HUES6 (cell line): ENCODE measurements around the gene LRRC72.
"Not testable (repeated sequence)": the region's sequence is repeated elsewhere in the genome, so short reads cannot be mapped to it uniquely, and the experiment has no call there.

Experiments
- H3K27ac ChIP-seq: 2 replicates; pipeline ENCODE4 v1.7.0; 2013; ENCODE audit warnings: low read depth, mild to moderate bottlenecking, low read length, inconsistent platforms
- H3K27me3 ChIP-seq: 2 replicates; pipeline ENCODE4 v1.6.1; 2013; ENCODE audit warnings: low read length; ENCODE audit not compliant: control insufficient read depth, insufficient read depth
- H3K36me3 ChIP-seq: 2 replicates; pipeline ENCODE4 v1.6.1; 2013; ENCODE audit warnings: low read length; ENCODE audit not compliant: control insufficient read depth, insufficient read depth
- H3K4me1 ChIP-seq: 2 replicates; pipeline ENCODE4 v1.6.1; 2013; ENCODE audit warnings: low read length; ENCODE audit not compliant: control insufficient read depth, insufficient read depth
- H3K4me3 ChIP-seq: 2 replicates; pipeline ENCODE4 v1.5.1; 2013; ENCODE audit warnings: low read depth, low read length
- H3K9ac ChIP-seq: one replicate; pipeline ENCODE4 v1.6.1; 2013; ENCODE audit warnings: mild to moderate bottlenecking, low read length
- H3K9me3 ChIP-seq: 2 replicates; pipeline ENCODE4 v1.6.1; 2013; ENCODE audit warnings: low read depth, low read length; ENCODE audit not compliant: control insufficient read depth, insufficient read depth

The LRRC72 gene

GRCh38 chr7:16502303-16502702 is 24.3 kb upstream of the LRRC72 start:
- no peaks in the 10 kb centered on the region; the same call in 1 of the 2 replicates for H3K9me3 ChIP-seq
- no peaks in the 10 kb centered on the region for H3K36me3 ChIP-seq
- no peak overlapping the region for H3K4me3 ChIP-seq
- no peaks in the 10 kb centered on the region for H3K27me3 ChIP-seq
- peaks cover 3% of the 10 kb centered on the region; the same call in 1 of the 2 replicates for H3K4me1 ChIP-seq
- H3K9ac ChIP-seq, result no peak overlapping the region
- H3K27ac ChIP-seq, result no peak overlapping the region

DNA sequence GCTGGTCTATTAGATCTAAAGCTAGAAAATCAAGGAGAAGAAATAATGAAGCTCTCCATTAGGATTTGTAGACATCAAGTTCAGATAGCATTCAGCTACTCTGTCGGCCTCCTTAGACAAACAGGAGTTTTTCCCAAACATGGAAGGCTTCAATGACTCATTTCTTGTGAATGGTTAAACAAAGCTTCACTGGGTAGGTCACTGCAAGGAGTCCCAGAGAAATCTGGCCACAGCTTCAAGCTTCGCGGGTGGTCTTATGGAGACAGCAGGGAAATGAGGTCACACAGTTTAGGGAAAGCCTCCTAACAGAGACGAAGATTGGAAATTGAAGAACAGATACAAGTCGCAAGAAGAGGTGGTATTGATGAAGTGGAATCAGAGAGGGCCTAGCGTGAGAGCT is 22.6 kb upstream of the LRRC72 start:
- Histone ChIP-seq H3K4me3 (no peak overlapping the region), H3K27ac (no peak overlapping the region), H3K4me1 (peaks cover 3% of the 10 kb centered on the region; the same call in 1 of the 2 replicates), H3K27me3 (no peaks in the 10 kb centered on the region), H3K9me3 (no peaks in the 10 kb centered on the region; the same call in 1 of the 2 replicates), H3K36me3 (no peaks in the 10 kb centered on the region), H3K9ac (no peak overlapping the region)

GRCh38 chr7:16506422-16506821 is 20.2 kb upstream of the LRRC72 start:
- H3K27me3 ChIP-seq, H3K9ac ChIP-seq, H3K36me3 ChIP-seq, H3K4me3 ChIP-seq, H3K27ac ChIP-seq, H3K4me1 ChIP-seq, H3K9me3 ChIP-seq: not testable (repeated sequence)

DNA sequence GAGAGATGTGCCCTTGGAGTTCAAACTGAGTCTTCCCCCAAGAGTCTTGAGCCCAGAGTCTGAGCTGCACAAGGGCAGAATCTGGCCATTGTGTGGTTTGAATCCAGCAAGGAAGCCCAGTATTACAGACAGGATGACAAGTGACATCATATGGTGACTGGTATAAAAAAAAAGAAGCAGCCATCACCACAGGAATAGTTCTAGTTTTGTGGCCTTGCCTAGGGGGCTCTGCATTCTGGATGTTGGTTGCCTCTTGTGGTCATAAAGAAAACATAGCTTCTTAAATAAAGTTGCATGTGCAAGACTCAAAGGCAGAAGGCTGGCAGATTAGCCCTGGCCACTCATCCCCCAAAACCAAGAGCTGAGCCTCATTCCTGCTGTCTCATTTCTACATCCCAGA is 16.8 kb upstream of the LRRC72 start:
- no peaks in the 10 kb centered on the region for H3K27me3 ChIP-seq
- no peaks in the 10 kb centered on the region for H3K9me3 ChIP-seq
- peaks cover 14% of the 10 kb centered on the region for H3K4me1 ChIP-seq
- H3K9ac ChIP-seq, result no peak overlapping the region
- no peak overlapping the region for H3K4me3 ChIP-seq
- no peaks in the 10 kb centered on the region for H3K36me3 ChIP-seq
- H3K27ac ChIP-seq, result no peak overlapping the region

DNA sequence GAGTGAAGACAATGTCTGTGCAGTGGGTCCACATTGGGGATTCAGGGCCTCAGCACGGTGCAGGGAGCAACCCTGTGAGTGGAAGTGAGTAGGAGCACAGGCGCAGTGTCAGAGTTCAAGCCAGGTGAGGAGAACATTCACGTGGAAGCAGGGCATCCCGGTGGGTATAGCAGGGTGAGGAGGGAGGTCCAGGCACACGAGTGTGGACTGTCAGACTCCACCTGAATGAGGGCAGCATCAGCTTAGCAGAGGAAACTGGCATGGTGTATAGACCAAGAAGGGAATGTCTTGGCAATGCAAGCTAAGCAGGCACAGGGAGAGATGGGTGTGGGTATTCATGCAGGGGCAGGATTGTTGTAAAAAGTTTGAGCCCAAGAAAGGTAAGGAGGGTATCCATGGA is 15.3 kb upstream of the LRRC72 start:
- Histone ChIP-seq H3K4me1 (peaks cover 14% of the 10 kb centered on the region), H3K27ac (no peak overlapping the region), H3K36me3 (no peaks in the 10 kb centered on the region), H3K4me3 (no peak overlapping the region), H3K9me3 (no peaks in the 10 kb centered on the region), H3K9ac (no peak overlapping the region), H3K27me3 (no peaks in the 10 kb centered on the region)

DNA sequence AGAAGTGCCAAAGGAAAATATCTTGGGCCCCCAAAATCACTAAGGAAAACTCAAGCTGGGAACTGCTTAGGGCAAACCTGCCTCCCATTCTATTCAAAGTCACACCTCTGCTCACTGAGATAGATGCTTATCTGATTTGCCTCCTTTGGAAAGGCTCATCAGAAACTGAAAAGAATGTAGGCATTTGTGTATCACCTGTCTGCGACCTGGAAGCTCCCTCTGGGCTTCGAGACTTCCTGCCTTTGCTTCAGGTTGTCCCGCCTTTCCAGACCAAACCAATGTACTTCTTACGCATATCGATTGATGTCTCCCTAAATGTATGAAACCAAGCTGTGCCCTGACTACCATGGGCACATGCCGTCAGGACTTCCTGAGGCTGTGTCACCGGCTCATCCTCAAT is 14.5 kb upstream of the LRRC72 start:
- no peak overlapping the region for H3K9ac ChIP-seq
- H3K27ac ChIP-seq, result no peak overlapping the region
- H3K36me3 ChIP-seq, result no peaks in the 10 kb centered on the region
- H3K4me3 ChIP-seq, result no peak overlapping the region
- no peaks in the 10 kb centered on the region for H3K27me3 ChIP-seq
- H3K4me1 ChIP-seq, result peaks cover 14% of the 10 kb centered on the region
- no peaks in the 10 kb centered on the region for H3K9me3 ChIP-seq

GRCh38 chr7:16514271-16514670 is 12.4 kb upstream of the LRRC72 start:
- H3K4me1 ChIP-seq, result peaks cover 14% of the 10 kb centered on the region
- H3K27me3 ChIP-seq, result no peaks in the 10 kb centered on the region
- H3K9me3 ChIP-seq, result no peaks in the 10 kb centered on the region
- H3K27ac ChIP-seq, result no peak overlapping the region
- H3K36me3 ChIP-seq, result no peaks in the 10 kb centered on the region
- H3K9ac ChIP-seq, result no peak overlapping the region
- H3K4me3 ChIP-seq, result no peak overlapping the region

GRCh38 chr7:16514729-16515128 is 11.9 kb upstream of the LRRC72 start:
- H3K4me1 ChIP-seq, result peaks cover 14% of the 10 kb centered on the region
- H3K27me3 ChIP-seq, result no peaks in the 10 kb centered on the region
- H3K36me3 ChIP-seq, result no peaks in the 10 kb centered on the region
- H3K27ac ChIP-seq, result no peak overlapping the region
- H3K9me3 ChIP-seq, result no peaks in the 10 kb centered on the region
- no peak overlapping the region for H3K4me3 ChIP-seq
- no peak overlapping the region for H3K9ac ChIP-seq

- Histone ChIP-seq H3K27me3 (no peaks in the 10 kb centered on the region), H3K36me3 (no peaks in the 10 kb centered on the region), H3K27ac (no peak overlapping the region), H3K9me3 (no peaks in the 10 kb centered on the region), H3K4me3 (no peak overlapping the region), H3K9ac (no peak overlapping the region), H3K4me1 (peaks cover 14% of the 10 kb centered on the region)
Observed at GRCh38 chr7:16515785-16516685, 10.6 kb upstream of the LRRC72 start.

DNA sequence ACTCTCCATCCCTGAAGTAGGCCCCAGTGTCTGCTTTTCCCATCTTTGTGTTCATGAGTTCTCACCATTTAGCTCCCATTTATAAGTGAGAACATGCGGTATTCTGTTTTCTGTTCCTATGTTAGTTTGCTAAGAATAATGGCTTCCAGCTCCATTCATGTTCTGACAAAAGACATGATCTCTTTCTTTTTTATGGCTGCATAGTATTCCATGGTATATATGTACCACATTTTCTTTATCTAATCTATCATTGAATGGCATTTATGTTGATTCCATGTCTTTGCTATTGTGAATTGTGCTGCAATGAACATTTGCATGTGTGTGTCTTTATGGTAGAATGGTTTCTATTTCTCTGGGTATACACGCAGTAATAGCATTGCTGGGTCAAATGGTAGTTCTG is 6.6 kb upstream of the LRRC72 start:
- not testable (repeated sequence) for H3K9ac ChIP-seq, H3K36me3 ChIP-seq, H3K27me3 ChIP-seq, H3K4me1 ChIP-seq, H3K9me3 ChIP-seq, H3K27ac ChIP-seq, H3K4me3 ChIP-seq

DNA sequence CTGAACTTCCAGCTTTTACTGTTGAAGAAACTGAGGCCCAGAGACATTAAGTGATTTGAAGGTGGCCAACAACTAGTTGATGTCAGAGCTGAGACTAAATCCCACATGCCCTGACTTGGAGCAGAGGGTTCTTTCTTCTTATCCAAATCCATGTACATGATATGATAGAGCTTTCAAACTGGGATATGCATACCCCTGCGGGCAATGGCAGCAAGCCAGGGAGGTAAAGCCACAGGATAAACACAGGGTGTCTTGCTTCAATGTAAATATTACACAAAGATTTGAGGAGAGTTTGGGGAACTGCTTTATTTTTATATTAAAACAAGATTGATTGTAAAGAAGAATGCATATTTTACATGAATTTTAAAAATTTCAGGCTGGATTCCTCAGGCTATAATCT is 2.3 kb upstream of the LRRC72 start:
- Histone ChIP-seq H3K9me3 (no peaks in the 10 kb centered on the region), H3K4me3 (no peak overlapping the region), H3K9ac (no peak overlapping the region), H3K27me3 (no peaks in the 10 kb centered on the region), H3K4me1 (no peaks in the 10 kb centered on the region), H3K36me3 (no peaks in the 10 kb centered on the region), H3K27ac (no peak overlapping the region)
